Measurements from ENCODE around the gene TMEM236.

TMEM236 gene

DNA sequence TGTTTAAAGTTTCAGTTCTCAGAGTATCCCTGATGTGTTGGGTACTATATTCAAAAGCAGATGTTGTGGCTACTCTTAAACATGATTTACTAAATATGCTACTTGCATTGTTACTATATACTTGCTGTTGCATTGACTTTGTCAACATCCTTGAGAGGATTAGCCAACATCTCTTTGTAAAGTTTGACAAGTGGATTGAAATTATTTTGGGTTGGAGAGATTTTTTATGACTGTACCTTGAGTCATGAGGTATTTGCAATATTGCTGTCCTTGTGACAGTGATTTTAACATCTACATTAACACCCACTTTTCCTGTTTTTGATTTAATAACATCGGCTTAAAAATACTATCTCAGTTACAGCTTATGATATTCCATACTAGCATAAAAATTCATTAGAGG lies 89.0 kb downstream of the TMEM236 start:
- Histone ChIP-seq H3K27ac (ENCODE audit: low read depth, low read length) (no peak overlapping the region), H3K36me3 (ENCODE audit: low read length) (no peaks in the 10 kb centered on the region), H3K4me3 (ENCODE audit: insufficient read depth, low read length, poor library complexity, severe bottlenecking) (no peak overlapping the region), H3K9me2 (replicated peaks; ENCODE audit: insufficient read depth, low read length) (no peaks in the 10 kb centered on the region), H2AFZ (ENCODE audit: low read depth, low read length, severe bottlenecking) (no peak overlapping the region), H3K79me2 (ENCODE audit: insufficient read depth, low read length) (no peaks in the 10 kb centered on the region), H3K4me2 (ENCODE audit: low read depth, low read length, poor library complexity, severe bottlenecking) (no peak overlapping the region), H3K27me3 (ENCODE audit: low read length) (no peaks in the 10 kb centered on the region), H3K9me3 (ENCODE audit: insufficient read depth, low read length) (no peaks in the 10 kb centered on the region), H4K20me1 (ENCODE audit: low read depth, low read length) (no peaks in the 10 kb centered on the region), H3F3A (ENCODE audit: insufficient read depth) (no peaks in the 10 kb centered on the region), H3K9ac (ENCODE audit: low read length) (no peak overlapping the region)
- TF ChIP-seq, protein P1, sequence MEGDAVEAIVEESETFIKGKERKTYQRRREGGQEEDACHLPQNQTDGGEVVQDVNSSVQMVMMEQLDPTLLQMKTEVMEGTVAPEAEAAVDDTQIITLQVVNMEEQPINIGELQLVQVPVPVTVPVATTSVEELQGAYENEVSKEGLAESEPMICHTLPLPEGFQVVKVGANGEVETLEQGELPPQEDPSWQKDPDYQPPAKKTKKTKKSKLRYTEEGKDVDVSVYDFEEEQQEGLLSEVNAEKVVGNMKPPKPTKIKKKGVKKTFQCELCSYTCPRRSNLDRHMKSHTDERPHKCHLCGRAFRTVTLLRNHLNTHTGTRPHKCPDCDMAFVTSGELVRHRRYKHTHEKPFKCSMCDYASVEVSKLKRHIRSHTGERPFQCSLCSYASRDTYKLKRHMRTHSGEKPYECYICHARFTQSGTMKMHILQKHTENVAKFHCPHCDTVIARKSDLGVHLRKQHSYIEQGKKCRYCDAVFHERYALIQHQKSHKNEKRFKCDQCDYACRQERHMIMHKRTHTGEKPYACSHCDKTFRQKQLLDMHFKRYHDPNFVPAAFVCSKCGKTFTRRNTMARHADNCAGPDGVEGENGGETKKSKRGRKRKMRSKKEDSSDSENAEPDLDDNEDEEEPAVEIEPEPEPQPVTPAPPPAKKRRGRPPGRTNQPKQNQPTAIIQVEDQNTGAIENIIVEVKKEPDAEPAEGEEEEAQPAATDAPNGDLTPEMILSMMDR (IDR thresholded peaks at IDR 0.05; ENCODE audit: insufficient read depth, low read length, poor library complexity, severe bottlenecking): no peak
- TF ChIP-seq EZH2phosphoT487 (conservative IDR thresholded peaks at IDR 0.05; ENCODE audit: low read length): no peak

DNA sequence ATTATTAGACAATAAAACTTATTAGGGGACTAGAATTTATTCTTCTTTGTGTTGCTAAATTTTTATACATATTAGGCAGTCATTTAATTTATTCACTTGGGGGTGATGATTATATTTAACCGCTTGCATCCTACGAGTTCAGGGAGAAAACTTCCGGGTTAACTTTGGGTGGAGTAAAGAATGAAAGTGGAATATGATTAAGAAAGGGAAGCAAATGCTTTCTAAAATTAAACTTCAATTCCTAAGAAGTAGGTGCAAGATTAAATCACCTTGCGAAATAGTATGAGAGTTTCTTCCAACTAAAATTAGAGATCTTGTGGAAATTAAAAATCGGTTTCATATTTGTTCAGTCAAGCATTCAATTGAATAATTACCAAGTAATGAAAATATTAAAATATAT lies 90.6 kb downstream of the TMEM236 start:
- Histone ChIP-seq H3K9me2 (replicated peaks; ENCODE audit: insufficient read depth, low read length) (no peaks in the 10 kb centered on the region), H3K27ac (ENCODE audit: low read depth, low read length) (no peak overlapping the region), H3K9ac (ENCODE audit: low read length) (no peak overlapping the region), H3K9me3 (ENCODE audit: insufficient read depth, low read length) (no peaks in the 10 kb centered on the region), H2AFZ (ENCODE audit: low read depth, low read length, severe bottlenecking) (no peak overlapping the region), H3K36me3 (ENCODE audit: low read length) (no peaks in the 10 kb centered on the region), H3F3A (ENCODE audit: insufficient read depth) (no peaks in the 10 kb centered on the region), H3K4me2 (ENCODE audit: low read depth, low read length, poor library complexity, severe bottlenecking) (no peak overlapping the region), H3K4me3 (ENCODE audit: insufficient read depth, low read length, poor library complexity, severe bottlenecking) (no peak overlapping the region), H3K79me2 (ENCODE audit: insufficient read depth, low read length) (no peaks in the 10 kb centered on the region), H4K20me1 (ENCODE audit: low read depth, low read length) (no peaks in the 10 kb centered on the region), H3K27me3 (ENCODE audit: low read length) (no peaks in the 10 kb centered on the region)
- no peak for TF ChIP-seq EZH2phosphoT487 (conservative IDR thresholded peaks at IDR 0.05; ENCODE audit: low read length)
- TF ChIP-seq, protein P1 (IDR thresholded peaks at IDR 0.05; ENCODE audit: insufficient read depth, low read length, poor library complexity, severe bottlenecking): no peak

DNA sequence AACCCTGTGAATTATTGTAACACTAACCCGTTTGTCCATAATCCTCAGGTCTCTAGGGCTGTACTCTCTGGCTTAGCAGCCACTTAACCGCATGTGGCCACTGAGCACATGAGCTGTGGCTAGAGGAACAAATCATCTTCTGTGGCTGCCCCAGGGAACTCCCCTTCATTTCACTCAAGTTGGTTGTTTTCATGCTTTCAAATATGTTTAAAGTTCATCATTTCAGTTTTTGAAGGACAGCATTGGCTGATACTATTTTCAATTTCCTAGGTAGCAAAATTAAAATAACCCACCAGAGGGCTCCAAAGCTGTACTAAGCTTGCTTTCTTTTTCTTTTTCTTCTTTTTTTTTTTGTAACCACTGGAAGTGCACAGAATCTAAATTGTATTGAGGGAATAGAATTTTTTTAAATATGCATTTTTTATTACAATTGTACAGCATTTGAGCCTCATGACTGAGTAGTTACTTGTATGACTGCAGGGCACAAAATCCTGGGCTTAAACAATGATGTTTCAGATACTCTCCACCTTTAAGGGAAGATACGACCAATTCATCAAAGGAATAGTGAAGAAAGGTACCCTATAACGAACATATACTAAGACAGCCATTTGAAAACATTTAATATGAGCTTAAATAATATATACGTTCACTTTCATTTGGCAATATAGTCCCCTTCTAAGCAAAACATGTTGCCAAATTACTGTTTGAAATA lies 95.7 kb downstream of the TMEM236 start:
- no peak overlapping the region for H3K9ac ChIP-seq (ENCODE audit: low read length)
- H3F3A ChIP-seq (ENCODE audit: insufficient read depth): no peaks in the 10 kb centered on the region
- H3K27me3 ChIP-seq (ENCODE audit: low read length): no peaks in the 10 kb centered on the region
- H3K27ac ChIP-seq (ENCODE audit: low read depth, low read length): no peak overlapping the region
- no peaks in the 10 kb centered on the region for H3K9me2 ChIP-seq (replicated peaks; ENCODE audit: insufficient read depth, low read length)
- no peak overlapping the region for H3K4me3 ChIP-seq (ENCODE audit: insufficient read depth, low read length, poor library complexity, severe bottlenecking)
- no peak for TF ChIP-seq EZH2phosphoT487 (conservative IDR thresholded peaks at IDR 0.05; ENCODE audit: low read length)
- TF ChIP-seq, protein P1 (IDR thresholded peaks at IDR 0.05; ENCODE audit: insufficient read depth, low read length, poor library complexity, severe bottlenecking): no peak
- no peaks in the 10 kb centered on the region for H3K9me3 ChIP-seq (ENCODE audit: insufficient read depth, low read length)
- no peaks in the 10 kb centered on the region for H3K79me2 ChIP-seq (ENCODE audit: insufficient read depth, low read length)
- no peak overlapping the region for H2AFZ ChIP-seq (ENCODE audit: low read depth, low read length, severe bottlenecking)
- no peaks in the 10 kb centered on the region for H3K36me3 ChIP-seq (ENCODE audit: low read length)
- H3K4me2 ChIP-seq (ENCODE audit: low read depth, low read length, poor library complexity, severe bottlenecking): no peak overlapping the region
- H4K20me1 ChIP-seq (ENCODE audit: low read depth, low read length): no peaks in the 10 kb centered on the region
